Activated T-helper 9 cell treated with anti-CD3 and anti-CD28 coated beads, Interleukin-2, amount 50 U/mL, for 16 hours (primary cell): ENCODE measurements around the gene EIPR1.

ENCODE experiments used
- DNase-seq: peaks from one replicate; pipeline ENCODE4 v3.0.0-alpha.2; 2020; ENCODE audit warnings: low read depth

Gene EIPR1

GRCh38 chr2:3174626-3175567, 202.7 kb downstream of the EIPR1 start:
- no peak for DNase-seq

- no peak for DNase-seq
These were observed 204.6 kb downstream of the EIPR1 start for GRCh38 chr2:3173031-3173430.

- no peak for DNase-seq
These were observed 205.2 kb downstream of the EIPR1 start for GRCh38 chr2:3172265-3172935.

DNA sequence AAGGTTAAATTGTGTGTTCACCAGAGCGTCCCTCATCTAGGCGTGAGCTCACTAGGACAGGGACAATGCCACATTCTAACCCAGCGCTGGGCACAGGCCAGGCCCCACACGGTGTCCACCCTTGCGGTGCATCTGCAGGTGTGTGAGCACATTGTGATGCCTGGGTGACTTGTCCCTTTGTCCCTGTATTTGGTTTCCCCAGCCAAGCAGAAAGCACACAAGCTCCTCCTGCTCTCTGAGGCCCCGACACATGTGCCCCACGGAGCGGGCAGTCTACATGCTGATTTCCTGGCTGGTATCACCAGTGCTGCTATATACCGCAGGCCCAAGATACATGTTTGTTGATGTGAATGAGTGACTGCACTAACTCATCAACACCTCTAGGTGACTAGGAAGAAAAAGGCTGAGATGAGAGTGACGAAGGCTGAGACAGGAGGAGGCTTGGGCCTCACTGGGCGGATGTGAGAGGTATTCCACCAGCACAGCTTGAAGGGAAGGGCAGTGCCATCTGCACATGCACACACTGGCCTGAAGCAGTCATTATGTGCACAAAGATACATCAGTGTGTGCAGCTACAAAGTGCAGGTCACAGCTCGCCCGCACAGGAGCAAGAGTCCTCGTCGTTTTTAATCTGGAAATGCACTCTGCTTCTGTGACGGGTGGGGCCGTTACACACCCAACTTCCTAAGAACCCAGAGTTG, 205.9 kb downstream of the EIPR1 start:
- no peak for DNase-seq

DNA sequence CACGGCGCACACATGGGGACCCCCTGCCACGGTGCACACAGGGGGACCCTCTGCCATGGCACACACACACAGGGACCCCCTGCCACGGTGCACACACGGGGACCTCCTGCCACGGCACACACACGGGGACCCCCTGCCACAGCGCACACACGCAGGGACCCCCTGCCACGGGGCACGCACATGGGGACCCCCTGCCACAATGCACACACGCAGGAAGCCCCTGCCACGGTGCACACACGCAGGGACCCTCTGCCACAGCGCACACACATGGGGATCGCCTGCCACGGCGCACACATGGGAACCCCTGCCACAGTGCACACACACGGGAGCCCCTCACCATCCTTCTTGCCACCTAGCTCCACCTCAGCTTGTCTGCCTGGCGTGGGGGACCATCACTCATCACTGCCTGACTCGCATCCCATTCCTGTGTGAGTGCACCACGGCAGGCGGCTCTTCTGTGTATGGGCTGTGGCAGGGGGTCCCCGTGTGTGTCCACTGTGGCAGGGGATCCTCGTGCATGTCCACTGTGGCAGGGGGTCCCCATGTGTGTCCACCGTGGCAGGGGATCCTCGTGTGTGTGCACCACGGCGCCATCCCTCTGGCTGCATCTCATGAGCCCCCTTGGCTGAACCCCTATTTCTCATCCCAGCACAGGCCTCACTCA, 206.7 kb downstream of the EIPR1 start:
- DNase-seq = no peak

GRCh38 chr2:3169106-3169870, 208.3 kb downstream of the EIPR1 start:
- no peak for DNase-seq

- DNase-seq = no peak
These were observed 209.3 kb downstream of the EIPR1 start for GRCh38 chr2:3168230-3168891.

DNA sequence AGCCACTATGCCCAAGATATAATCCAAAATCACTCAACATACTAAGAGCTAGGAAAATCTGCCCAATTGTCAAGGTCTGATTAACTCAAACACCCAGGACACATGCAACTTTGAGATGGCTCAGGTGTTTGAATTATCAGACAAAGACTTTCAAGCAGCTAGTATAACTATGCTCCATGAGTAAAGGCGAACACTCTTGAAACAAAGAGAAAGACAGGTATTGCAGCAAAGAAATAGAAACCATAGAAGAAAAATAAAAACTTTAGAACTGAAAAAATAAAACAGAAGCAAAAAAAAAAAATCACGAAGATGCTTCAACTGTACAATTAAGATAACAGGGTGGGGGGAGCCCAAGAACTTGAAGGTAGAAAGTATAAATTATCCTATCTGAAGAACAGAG, 214.2 kb downstream of the EIPR1 start:
- no peak for DNase-seq

GRCh38 chr2:3162442-3163077, 215.1 kb downstream of the EIPR1 start:
- DNase-seq = no peak

GRCh38 chr2:3160751-3161330, 216.8 kb downstream of the EIPR1 start:
- no peak for DNase-seq

DNA sequence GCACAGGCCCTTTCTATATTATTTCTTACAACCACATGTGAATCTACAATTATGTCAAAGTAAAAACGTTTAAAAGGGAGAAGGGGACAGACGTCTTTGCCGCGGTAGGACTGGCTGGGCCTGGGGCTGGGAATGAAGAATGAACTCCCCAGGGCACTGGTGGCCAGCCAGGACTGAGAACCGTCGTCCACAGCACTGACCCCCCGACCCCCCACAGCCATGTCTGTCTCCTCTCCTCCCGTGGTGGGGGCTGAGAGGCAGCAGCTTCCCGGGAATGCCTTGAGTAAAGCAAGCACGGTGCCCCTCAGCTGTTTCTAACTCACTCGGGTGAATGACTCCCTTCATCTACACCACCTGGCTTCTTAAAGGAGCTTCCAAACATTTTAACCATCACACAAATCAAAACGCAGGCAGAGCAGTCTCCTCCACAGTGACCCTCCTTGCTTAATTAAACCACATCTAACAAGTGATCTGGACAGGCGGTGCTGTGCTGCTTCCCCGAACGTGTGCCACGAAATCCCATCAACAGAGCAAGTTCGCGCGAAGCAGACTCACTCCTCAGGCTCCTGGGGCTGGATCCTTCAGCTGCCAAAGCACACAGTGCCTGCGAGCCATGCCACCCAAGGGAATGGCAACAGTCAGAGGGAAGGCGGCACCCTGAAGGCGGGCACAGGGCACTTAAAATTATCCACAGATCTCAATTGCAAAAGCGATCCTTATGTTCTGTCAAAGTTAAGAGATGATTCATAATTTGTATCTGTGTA, 217.7 kb downstream of the EIPR1 start:
- DNase-seq = no peak

DNA sequence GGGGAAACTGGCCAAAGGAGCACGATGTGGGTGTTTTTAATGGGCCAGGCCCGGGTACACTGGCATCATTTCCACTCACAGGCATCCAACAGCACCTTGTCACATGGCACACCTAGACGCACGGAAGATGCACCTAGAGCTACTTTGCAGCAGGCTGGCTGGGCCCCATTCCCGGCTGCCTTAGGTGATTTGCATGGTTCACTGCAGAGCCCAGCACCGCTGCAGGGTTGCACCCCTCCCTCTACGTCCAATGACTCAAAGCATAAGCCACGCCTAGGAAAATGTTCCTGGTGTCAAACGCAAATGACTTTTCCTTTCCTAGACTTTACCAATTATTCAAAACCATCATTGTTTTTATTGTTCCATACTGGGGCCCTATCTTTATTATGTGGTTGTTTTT, 222.9 kb downstream of the EIPR1 start:
- no peak for DNase-seq

GRCh38 chr2:3154146-3154545, 223.5 kb downstream of the EIPR1 start:
- DNase-seq = no peak

DNA sequence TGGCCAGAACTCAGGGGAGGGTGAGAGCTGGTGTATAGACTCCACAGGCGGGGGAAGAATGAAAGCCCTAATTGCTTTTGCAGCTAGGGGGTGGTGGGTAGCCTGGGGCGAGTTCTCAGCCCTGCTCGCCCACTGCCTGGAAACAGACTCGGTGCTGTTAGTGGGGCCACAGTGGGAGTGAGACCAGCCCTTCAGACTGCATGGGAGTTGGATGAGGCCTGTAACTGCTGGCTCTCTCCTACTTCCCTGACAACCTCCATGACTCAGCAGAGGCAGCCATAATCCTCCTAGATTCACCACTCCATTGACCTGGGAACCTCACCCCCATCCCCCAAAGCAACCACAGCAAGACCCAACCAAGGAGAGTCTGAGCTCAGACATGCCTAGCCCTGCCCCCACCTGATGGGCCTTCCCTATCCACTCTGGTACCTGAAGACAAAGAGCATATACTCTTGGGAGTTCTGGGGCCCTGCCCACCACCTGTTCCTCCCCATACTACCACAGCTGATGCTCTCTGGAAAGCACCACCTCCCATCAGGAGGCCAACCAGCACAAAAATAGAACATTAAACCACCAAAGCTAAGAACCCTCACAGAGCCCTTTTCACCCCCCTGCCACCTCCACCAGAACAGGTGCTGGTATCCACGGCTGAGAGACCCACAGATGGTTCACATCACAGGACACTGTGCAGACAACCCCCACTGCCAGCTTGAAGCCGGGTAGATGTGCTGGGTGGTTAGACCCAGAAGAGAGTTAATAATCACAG, 226.3 kb downstream of the EIPR1 start:
- no peak for DNase-seq

GRCh38 chr2:3149441-3150217, 228.0 kb downstream of the EIPR1 start:
- no peak for DNase-seq

DNA sequence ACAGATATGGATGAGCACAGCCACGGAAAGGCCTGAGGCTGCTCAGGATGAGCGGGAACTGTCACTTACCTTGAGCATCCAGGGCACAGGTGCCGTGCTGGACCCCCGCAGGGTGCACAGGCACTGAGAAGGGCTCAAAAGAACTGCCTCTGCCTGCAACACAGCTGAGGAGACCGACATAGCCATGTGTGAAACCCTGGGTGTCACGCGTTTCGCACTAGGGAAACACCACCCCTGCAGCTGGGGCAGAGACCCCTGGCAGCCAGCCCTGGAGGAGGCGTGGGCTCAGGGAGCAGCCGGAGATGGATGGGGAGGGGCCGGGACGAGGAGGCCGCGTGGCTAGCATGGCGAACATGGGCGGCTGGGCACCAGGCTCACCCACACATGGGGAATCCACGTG, 228.9 kb downstream of the EIPR1 start:
- DNase-seq = no peak

DNA sequence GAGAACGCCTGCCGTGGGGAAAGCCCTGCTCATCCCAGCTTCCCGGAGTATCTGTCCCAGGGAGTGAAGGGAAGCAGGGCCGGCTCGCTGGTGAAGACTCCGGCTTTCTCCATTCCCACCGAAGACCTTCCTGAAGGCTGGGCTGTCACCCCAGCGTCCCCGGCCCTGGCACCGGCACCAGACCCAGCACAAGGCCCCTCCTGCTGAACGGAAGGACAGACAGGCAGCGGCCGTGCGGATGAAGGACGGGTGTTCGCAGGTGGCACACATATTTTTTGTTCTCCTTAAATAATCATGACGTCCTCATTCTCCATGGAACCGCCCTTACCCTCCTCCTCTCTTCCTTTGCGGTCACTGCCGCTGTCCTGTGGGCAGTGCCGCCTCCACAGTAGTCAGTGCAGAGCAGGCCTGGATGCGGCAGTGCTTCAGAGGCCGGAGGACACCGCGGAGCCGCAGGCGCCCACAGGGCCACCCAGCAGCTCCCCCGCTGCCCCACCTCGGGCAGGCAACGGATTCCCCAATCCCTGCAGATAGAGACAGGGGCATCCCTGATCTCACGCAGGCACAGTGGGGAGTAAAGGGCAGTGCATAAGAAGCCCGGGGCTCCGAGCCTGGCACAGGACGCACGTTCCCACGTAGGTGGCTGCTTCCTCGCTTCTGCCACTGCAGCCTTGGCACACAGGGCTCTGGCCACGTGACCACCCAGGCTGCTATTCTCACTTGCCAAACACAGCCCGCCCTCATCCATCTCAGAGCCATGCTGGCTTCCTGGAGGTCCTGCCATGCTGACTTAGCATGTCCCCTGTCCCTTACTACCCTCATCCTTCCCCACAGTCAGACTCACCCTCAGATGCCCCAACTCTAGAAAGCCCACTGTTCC, 229.7 kb downstream of the EIPR1 start:
- DNase-seq = no peak
